ENCODE results near the gene ANKMY1. TPM values are rescaled to one million over a fixed set of nuclear protein-coding genes. Genes with fewer than 3 reads are reported as not detected.
"Not testable (repeated sequence)": the region's sequence is repeated elsewhere in the genome, so short reads cannot be mapped to it uniquely, and the experiment has no call there.

Gene ANKMY1
- polyA plus RNA-seq, 1 donor = 13.5 TPM

DNA sequence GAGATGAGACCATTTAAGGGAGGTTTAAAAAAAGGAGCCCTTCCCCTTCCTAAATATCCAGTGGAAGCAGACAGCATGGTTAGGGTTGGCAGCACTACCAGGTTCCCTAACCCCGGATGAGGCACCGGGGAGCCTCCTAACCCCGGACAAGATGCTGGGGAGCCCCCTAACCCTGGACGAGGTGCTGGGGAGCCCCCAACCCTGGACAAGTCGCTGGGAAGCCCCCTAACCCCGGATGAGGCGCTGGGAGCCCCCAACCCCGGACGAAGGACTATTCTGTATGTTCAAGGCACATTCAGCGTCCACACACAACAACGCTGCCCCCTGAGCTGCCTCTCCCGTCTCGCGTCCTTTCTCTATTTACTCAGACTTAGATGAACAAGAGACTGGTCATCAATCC lies 51.9 kb downstream of the ANKMY1 start:
- DNase-seq = no peak

DNA sequence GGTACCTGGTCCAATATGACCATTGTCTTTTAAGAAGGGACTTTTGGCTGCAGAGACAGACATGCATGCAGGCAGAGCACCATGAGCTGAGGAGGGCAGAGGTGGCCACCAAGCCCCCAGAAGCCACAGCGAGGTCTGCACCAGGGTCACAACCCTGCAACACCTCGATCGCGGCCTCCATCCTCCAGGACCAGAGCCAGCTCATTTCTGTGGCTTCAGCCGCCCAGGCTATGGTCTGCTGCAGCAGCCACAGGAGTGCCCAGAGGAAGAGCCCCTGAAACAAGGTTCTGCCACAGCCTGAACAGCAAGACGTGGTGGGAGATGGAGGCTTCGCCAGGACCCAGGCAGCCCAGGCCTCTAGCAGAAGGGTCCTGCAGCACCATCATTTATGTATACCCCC lies 53.9 kb downstream of the ANKMY1 start:
- DNase-seq = no peak

DNA sequence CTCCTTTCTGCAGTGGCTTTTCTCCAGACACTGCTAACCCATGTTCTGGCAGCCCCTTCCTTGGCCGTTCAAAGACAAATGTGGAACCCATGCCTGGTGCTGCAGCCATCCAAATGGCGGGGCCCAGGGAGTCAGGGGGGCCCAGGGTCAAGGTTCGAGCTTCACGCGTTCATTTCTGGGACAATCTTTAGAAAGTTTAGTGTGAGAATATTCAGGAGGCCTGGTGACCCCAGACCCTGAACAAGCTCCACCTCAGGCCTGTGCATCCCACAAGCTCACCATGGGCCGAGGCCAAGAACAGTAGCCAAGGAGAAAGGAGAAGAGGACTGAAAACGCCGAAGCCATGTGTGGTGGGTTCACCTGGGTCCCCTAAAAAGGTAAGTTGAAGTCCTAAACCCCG lies 54.4 kb downstream of the ANKMY1 start:
- no peak for DNase-seq

DNA sequence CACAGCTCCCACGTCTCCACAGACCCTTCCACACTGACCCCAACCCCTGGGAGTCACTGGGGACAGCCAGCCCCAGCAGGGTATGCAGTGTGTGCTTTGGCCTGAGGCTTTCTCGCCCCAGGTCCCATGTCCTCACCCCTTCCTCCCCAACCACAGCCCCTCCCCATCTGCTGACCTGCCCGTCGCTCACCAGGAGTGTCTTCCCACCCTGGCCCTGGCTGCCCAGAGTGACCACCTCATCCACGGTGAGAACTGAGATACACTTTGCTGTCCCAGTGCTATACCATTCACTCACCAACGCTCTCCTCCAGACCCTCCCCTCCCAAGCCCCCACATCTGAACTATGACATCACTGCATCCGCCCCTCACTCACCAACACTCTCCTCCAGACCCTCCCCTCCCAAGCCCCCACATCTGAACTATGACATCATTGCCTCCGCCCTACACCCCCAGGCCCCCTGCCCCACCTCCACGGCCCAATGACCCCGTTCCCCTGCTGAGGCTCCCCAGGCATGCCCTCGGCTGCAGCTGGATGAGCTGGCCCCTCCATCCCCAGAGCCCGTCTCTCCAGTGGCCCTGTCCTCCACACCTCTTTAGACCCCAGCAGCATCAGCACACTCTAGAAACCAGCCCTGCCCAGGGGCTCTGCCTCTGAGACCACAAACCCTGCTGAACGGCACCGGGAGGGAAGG lies 55.2 kb downstream of the ANKMY1 start:
- no peak for DNase-seq

DNA sequence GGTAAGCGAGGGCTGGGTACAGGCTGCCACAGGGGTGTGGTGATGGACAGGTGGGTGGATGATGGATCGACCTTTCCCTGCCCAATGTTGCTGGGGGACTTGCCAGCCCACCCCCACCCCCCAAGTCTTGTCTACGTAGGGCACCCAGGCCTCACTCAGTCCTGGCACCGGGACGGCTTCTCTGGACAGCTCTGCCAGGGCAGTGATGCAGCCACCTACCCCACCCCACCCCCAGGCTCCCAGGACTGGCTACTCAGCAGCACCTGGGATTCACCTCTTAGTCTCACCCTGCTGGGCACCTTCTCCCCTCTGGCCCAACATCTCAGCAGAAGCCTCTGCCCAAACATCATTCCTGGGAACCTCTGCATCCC lies 55.7 kb downstream of the ANKMY1 start:
- no peak for DNase-seq

DNA sequence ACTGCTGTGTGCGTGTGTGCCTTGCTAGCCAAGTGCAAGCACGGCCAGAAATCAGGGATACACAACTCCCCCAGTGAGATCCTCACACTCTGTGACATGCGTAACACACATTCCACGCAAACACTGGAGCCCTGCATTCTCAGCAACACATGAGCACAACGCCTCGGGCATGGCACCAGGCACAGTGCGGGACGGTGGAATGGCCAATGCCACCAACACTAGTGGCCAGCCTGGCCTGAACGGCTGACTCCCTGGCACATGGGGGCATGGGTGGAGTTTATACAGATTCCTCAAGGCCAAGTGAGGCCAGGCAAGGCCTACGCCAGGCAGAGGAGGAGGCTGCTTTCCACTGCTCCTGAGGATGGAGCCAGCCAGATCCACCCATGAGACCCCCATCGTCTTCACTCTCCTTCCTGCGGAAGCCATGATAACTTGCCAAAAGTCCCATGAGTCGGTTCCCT lies 56.2 kb downstream of the ANKMY1 start:
- no peak for DNase-seq

DNA sequence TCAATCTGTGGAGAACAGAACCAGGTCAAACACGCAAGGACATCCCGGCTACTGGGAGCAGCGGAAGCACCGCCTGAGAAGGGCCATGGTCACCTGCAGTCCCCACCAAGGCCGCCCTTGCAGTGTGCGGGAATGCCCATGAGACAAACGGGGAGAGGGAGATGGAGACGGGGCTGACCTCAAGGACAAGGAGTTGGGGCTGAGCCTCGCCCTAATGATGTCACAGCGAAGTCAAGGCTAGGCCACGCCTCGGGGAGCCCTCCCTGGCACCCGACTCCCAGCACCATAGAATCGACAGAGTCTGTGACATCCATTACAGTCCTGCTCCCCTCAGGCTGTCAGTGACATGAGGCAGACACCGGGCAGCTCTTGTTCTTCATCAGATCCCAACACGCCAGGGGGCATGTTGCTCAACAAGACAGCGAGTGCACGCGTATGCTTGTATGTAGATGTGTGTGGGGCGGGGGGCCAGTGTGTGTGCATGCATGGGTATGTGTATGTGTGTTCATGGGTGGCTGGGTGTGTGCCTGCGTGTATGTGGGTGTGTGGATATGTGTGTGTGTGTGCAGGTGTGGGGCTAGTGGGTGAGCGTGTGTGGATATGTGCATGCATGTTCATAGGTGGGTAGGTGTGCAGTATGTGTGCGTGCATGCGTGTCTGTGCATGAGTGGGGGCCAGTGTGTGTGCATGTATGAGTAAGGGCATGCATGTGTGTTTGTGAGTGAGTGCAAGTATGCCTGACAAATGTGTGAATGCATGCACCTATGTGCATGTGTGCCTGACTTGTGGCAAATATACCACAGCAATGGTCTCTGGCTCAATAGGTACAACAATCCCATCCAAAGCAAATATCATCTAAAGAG lies 57.0 kb downstream of the ANKMY1 start:
- no peak for DNase-seq

DNA sequence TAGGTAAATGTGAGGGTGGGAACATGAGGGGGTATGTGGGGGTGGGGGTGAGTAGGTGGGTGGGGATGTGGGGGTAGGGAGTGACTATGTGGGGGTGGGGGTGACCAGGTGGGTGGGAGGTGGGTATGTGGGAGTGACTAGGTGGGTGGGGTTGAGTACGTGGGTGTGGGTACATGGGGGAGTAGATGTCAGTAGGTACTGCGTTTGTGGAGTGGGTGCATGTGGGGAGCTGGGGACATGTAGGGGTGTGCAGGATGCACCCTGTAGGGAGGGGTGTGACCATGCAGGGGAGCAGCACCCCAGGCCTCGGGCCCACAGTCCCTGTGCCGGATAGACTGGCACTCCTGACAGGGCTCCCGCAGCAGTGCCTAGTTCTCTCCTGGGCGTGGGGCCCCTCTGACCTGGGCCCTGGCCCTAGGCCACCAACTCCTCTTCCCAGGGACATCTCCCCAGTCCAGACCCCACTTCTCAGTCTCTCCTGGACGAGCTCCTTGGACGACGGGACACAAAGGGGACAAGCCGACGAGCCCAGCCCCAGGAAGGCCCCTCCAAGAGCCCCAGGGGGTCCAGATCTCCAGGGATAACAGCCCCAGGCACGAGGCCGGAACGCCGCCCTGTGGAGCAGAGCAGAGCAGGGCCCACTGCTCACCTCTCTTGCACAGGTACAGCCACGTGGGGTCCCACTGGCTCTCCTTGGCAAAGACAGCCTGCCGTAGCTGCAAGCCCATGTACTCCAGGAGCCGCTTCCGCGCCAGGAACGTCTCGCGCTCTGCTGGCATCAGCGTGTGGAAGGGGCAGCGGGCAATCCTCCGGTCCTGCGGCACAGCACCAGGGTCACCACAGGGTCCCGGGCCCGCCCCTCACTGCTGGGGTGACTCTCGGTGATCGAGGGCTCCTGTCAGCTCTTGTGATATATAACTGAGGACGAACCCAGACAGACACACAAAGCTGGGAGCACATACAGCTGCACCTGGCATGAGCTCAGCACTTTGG lies 58.2 kb downstream of the ANKMY1 start:
- DNase-seq = no peak

DNA sequence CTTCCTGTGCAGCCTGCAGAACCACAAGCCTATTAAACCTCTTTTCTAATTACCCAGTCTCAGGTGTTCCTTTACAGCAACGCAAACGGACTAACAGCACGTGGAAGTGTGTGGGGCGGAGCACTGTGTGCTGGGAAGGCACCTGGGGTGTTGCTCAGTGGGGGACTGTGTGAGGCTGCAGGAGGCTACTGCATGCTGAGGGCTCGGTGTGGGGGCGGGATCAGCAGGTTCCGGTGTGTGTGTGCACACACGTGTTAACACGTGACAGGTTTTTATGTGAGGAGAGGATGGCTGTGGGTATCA lies 58.9 kb downstream of the ANKMY1 start:
- DNase-seq = no peak

DNA sequence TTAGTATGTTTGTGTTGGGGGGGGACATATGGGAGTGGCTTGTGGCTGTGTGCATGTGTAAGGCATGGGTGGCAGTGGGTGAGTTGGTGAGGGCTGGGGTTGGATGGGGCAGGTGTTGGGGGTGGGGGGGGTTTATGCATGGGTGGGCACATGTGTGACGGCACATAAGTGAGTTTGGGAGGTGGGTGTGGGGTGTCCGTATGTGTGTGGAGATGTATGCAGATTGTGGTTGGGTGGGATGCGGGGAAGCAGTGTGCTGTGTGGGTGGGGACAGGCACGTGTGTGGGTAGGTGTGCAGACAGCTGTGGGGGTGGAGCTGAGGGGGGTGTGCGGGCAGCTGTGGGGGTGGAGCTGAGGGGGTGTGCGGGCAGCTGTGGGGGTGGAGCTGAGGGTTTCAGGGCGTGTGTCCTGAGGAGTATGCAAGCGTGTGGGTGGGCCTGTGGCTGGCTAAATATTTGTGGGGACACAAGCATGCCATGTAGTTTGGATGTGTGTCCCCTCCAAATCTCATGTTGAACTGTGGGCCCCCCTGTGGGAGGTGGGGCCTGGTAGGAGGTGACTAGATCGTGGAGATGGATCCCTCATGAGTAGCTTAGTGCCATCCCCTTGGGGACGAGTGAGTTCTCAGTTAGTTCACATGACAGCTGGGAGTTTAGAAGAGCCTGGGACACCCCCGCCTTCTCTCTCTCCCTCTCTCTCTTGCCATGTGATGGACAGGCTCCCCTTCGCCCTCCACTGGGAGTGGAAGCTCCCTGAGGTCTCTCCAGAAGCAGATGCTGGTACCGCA lies 59.4 kb downstream of the ANKMY1 start:
- no peak for DNase-seq

DNA sequence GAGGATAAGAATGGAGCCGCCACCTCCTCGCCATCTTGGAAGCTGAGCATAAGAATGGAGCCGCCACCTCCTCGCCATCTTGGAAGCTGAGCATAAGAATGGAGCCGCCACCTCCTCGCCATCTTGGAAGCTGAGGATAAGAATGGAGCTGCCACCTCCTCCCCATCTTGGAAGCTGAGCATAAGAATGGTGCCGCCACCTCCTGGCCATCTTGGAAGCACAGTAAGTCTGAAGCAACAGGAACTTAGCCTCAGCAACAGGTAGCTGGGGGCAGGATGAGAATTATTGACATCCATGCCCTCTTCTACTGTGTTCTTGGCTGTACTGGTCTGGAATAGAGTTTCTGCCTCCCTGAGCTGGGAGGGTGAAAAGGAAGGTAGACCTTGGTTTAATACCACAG lies 60.7 kb downstream of the ANKMY1 start:
- not testable (repeated sequence) for DNase-seq

DNA sequence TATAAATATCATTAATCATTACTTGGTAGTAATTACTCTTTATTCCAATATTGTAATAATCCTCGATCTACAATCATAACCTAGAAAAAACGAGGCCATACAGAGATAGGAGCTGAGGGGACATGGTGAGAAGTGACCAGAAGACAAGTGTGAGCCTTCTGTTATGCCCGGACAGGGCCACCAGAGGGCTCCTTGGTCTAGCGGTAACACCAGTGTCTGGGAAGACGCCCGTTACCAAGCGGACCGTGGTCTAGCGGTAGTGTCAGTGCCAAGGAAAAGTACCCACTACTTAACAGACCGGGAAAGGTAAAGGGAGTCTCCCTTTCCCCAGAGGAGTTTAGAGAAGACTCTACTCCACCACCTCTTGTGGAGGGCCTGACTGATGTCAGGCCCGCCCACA lies 62.8 kb downstream of the ANKMY1 start:
- DNase-seq = not testable (repeated sequence)

DNA sequence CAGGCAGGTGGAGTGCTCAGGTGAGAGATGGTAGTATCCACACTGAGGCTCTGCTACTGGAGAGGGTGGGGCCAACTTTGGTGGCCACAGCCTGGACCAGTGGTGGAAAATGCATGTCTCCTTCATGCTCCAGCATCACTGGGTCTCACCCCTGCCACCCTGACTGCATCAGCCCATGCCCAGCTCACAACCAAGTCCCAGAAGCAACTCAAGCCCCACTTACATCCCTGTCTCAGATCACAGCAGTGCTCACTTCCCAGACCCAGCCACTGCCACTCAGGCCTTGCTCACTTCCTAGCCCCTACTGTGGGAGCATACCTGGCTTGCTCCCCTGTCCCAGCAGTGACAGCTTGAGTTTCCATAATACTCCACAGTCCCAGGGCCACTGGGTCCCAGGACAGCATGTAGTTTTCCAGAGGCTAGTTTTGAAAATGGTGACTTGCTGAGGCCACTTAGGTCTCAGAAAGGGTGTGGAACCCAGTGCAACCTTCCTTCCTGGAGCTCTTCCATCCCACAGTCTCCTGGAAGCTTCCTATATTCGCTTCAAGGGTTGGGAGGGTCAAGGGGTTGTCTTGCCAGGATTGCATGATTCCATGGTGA lies 63.5 kb downstream of the ANKMY1 start:
- no peak for DNase-seq

DNA sequence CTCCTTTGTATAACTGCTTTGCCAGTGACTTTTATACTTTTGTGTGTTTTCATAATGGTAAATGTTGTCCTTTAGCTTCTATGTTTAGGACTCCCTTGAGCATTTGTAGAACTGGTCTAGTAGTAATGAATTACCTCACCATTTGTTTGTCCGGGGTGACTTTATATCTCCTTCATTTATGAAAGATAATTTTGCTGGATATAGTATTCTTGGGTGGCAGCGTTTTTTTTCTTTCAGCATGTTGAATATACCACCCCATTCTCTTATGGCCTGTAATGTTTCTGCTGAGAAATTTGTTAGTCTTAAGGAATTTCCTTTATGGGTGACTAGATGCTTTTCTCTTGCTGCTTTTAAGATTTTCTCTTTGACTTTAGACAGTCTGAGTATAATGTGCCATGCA lies 66.3 kb downstream of the ANKMY1 start:
- DNase-seq = no peak

DNA sequence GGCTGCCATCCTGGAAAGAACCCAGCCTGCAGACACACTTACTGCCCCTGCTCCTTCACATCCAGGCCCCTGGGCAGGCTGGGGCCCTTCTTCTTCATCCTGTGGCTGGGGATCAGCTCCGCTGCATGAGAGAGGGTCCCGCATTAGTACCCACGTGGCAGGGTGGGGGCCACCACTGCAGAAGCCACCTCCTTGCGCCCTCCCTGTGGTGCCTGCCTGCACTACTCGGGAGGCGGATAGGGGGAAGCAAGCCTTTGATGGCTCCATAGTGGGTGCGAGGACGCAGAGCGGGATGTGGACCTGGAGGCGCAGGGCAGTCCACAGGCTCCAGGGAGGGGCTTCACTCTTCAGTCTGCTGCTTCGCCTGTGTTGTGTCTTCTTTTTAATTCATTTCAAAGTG lies 75.6 kb downstream of the ANKMY1 start:
- DNase-seq = no peak

DNA sequence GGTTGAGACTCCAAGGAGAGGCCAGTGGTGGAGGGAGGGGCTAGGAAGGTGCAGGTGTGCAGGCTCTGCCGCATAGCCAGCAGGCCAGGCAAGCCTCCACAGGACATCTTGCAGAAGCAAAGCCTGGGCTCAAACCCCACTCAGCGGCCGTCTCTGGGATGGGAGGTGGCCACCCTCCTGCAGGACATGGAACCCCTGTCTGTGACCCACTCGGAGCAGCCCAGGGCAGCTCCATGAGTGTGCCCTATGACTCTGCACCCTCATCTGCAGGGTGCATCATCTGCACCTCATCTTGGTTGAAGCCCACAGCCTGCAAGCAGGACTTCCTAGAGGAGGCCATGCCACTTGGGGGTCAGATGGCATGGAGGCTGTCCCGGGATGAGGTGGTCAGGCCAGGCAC lies 76.1 kb downstream of the ANKMY1 start:
- DNase-seq = no peak

DNA sequence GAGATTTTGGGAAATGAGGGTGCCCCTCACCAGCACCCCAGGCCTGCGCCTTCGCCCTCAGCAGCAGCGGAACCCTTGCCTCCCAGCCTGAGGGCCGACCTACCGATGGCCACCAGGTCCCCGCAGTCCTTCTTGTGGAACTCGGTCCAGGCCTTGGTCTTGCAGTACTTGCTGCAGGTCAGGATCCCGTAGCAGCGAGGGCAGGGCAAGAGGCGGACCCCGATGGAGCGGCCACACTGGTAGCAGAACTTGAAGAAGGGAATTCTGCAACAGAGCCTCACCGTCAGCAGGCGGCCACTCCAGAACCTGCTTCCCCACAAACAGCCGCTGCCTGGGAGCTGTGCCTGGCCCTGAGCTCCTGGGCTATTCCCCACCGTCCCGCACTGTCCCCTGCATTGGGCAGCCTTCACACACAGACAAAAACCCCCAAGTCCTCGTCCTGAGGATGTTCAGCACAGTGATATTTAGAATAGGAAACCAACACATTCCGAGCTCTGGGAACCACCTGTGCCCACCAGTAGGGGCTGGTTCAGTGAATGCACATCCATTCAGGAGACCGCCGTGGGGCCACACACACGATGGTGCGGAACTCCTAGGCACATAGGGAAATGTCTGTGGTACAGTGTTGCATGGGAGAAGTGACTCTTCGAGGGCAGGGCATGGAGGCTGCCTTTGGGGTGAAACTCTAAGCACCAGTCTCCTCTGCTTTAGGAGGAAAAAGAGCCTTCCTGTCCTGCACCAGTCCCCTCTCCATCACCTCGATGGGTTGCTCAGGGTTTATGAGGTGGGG lies 76.8 kb downstream of the ANKMY1 start:
- no peak for DNase-seq

DNA sequence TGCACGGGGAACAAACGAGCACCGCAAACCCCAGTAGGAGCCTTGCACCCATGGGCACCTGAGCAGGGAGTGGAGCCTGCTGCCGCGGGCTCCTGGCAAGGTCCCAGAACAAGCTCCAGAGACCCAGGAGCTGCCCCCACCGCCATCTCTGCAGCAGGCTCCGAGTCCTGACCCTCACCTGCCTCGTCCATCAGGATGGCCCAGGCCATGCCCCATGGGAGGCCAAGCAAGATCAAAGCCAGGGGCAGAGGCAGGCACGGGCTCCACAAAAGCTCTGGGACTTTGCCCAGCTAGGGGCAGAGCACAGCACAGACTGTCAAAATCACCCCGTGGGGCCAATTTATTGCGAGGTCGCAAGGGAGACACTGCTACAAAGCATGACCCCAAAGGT lies 78.7 kb downstream of the ANKMY1 start:
- DNase-seq = no peak

DNA sequence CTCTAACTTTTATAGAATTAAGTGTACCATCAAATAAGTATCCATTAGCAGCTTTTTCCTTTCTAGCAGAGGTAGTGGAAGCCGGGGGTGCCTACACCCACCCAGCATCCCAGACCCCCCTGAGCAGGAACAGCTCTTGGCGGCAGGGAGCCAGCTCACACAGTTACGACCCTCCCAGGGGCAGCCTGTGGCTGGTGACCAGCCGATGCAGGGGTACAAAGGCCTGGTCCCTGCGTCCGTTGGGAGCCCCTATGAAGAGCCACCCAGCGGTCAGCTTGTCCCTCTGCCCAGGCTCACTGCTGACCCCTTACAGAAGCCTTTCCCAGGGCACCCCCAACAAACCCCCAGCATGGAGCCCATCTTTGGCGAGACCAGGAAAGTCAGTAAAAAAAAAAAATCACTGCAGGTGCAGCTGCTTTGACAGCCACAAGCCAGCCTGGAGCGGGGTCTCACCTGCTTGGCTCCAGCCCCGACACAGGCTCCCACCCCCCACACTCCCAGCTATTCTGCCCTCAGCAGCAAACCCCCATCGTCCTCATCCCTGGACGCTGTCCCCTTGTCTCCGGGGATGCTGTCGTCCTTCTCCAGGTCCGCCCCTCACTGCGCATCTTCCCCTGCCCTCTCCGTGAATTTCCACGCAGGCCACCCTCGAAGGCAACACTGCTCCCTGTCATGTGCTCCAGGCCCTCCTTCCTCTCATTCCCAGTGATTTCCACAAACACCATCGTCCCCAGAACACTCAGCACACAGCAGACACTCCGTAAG lies 79.3 kb downstream of the ANKMY1 start:
- no peak for DNase-seq

DNA sequence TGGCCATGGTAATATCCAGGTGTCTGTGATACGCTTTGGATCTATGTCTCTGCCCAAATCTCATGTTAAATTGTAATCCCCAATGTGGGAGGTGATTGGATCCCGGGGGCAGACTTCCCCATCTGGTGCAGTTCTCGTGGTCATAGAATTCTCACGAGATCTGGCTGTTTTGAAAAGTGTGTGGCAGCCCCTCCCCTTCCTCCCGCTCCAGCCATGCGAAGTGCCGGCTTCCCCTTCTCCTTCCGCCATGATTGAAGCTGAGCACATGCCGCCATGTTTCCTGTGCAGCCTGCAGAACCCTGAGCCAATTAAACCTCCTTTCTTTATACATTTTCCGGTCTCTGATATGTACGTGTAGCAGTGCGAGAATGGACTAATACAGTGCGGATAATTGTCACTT lies 79.9 kb downstream of the ANKMY1 start:
- no peak for DNase-seq

All from left kidney (tissue), 2 donors.